GM21390 (cell line): ENCODE measurements around the gene OR2S2.

ENCODE experiments used
- ATAC-seq: cut with Tn5 transposase; IDR thresholded peaks from one replicate; pipeline ENCODE4 v1.9.1; 2021; ENCODE audit not compliant: unreplicated experiment

Gene OR2S2

DNA sequence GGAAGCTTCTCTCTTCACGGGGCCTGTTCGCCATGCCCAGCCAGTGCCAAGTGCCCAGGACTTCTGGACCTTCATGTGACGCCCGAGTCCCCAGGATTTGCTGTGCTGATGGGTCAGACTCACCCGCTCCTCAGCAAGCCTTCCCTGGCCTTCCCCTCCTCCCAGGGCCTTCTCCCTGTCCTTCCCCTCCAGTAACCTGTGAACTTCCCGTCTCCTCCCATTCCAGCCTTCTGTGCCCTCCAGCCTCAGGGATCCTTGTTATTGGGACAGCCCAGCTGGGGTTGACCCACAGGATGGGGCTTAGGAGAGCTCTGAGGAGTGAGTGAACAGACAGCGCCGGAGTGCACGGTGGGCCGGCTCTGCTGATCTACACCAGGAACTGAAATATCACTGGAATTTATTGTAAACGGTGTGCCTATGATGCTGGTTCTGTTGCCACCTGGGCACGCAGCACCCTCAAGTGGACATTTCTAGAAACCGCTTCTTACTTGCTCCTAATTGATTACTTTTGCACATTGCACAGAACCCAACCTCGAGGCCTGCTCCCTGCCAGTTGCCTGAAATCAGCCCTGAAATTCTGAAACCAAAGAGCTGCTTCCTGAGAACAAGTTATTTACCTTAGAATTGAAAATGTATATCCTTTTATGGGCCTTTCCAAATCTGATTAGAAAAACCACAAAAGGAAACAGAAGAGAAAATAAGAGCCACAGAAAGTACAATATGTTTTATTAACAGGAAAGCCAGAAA is 47.2 kb downstream of the OR2S2 start:
- no peak for ATAC-seq

DNA sequence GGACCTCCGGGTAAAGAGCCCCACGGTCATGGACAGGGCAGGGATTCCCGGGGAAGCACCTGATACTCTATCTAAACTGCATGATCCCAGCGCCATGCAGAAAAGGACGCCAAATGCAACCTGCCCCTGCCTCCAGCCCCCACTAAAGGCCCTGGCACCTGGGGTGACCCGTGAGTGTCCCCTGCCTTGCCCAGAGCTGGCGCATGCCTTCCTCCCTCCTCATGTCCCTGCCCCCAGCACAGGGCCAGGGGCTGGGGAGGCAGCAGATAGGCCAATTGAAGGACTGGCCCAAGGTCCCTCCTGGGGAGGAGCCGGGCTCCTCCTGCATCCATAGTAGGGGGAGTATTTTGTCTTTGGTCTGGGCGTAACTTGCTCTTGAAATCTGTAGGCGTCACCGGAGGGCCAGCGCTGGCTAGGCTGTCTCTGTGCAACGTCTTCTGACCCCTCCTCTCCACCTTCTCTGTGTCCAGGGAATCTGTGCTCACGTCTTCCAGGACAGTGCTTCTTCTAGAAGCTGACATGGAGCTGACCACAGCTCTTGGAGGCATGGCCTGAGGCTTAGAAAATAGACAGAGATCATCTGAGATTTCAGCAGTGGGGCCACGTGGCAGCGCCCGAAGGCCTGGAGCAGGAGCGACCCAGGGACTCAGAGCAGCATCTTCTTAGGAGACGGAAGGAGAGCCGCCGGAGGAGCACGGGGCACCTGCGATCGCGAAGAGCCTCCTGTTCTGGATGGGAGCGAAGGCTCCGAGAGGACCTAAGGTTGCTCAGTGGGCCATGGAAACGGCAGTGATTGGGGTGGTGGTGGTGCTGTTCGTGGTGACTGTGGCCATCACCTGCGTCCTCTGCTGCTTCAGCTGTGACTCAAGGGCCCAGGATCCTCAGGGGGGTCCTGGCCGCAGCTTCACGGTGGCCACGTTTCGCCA is 48.0 kb downstream of the OR2S2 start:
- no peak for ATAC-seq

DNA sequence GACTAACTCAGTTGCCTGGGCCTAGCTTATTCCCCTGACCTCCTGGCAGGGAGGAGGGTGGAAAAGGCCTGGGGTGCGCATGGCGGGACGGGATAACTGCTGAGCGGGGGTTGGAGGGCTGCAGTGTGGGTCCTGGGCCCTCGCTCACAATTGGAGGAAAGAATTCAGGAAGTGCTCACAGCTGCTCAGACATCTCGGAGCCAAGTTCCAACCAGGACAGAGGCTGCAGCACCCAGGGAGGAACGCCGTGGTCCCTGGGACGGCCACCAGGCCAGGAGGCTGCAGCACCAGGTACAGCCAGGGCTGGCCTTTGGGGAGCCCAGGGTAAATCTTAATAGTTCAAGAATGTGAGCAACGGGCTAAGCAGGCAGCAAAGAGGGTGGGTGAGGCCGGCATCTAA is 48.7 kb downstream of the OR2S2 start, which contains the start of gene SPAAR:
Gene SPAAR, plus strand, starts transcription at position 217 of the 400 bp plus-strand sequence. CDS start 974 bp downstream, outside the sequence.
- ATAC-seq = no peak

DNA sequence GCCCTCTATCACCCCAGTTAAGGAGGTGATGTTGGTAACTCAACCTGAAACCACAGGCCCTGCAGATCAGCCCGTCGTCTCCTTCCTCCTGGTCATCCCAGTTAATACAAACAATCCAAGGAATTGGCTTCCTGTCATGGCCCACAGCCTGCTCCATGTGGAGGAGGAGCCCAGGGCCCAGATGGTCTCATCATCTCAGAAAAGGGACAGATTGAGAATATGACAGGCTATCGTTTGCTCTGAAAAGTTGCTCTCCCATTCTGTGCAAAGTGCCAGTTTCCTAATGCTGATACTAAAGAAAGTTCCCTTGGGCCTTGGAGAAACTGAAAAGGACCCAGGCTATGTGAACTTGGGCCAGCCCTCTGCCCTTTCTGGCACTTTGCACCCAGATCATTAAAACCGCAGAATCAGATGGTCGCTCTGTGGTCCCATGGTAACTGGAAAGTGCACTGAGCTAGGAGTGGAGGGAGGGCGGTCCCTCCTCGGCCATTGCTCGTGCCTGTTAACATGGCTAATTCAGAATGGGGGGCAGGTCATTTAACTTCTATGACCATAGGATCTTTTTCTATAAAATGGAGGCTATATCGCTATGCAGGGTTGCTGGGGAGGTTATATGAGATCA is 49.3 kb downstream of the OR2S2 start:
- no peak for ATAC-seq

DNA sequence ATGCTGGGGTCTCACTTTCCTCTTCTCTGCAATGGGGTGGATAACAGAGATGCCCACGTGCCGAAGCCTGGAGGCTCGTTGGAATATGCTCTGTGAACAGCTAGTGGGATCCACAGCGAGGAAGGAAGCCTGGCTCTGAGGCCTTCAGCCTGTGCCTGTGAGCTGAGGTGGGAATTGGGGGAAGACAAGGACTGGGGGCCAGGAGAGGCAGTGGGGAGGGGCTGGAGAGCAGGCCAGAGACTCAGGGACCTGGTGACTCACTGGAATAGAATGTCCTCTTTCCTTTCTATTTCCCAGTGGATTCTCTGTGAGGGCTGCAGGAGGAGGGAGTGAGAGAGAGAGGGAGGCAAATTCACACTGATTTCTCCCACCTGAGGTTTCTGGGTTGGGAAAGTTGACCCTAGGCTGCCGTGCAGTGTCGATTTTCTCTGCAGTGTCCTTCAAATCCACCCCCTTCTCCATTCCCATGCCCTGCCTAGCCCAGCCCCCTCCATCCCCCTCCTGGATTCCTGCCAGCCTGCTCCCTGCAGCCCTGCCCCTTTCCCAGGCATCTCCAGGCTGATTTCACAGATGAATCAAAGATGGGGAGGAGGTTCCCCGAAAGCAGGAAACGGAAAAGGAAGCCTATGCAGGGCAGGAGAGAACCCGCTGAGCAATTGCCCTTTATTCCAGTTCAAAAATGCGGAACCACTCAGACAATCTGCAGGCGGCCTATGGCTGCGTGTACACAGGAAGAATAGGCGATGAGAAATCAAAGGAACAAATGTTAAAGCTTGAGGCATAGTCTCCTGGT is 50.0 kb downstream of the OR2S2 start:
- no peak for ATAC-seq
